Fibroblast of upper back skin (primary cell): ENCODE results near the gene APEH.
A peak's percentile ranks its signal among the peaks of the same experiment; 100 is the strongest.
"Not testable (repeated sequence)": the region's sequence is repeated elsewhere in the genome, so short reads cannot be mapped to it uniquely, and the experiment has no call there.

Experiments
- DNase-seq: peaks from one replicate; pipeline ENCODE4 v3.0.0-alpha.2; 2013

The APEH gene

DNA sequence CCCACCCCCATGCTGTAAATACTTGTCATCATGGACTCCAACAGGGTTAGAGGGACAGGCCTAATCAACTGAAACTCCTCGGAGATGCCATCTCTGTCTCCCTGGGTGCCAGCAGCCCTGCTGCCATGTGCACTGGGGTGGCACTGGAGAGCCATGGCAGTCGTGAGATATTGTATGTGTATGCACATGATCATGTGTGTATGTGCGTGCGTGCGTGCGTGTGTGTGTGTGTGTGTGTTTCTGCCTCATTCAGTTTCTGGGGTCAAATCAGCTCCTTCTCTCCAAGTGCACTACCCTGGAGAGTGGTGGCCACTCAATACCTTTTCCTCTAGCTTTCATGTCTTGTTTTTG, 3.2 kb upstream of the APEH start:
- DNase-seq: no peak

DNA sequence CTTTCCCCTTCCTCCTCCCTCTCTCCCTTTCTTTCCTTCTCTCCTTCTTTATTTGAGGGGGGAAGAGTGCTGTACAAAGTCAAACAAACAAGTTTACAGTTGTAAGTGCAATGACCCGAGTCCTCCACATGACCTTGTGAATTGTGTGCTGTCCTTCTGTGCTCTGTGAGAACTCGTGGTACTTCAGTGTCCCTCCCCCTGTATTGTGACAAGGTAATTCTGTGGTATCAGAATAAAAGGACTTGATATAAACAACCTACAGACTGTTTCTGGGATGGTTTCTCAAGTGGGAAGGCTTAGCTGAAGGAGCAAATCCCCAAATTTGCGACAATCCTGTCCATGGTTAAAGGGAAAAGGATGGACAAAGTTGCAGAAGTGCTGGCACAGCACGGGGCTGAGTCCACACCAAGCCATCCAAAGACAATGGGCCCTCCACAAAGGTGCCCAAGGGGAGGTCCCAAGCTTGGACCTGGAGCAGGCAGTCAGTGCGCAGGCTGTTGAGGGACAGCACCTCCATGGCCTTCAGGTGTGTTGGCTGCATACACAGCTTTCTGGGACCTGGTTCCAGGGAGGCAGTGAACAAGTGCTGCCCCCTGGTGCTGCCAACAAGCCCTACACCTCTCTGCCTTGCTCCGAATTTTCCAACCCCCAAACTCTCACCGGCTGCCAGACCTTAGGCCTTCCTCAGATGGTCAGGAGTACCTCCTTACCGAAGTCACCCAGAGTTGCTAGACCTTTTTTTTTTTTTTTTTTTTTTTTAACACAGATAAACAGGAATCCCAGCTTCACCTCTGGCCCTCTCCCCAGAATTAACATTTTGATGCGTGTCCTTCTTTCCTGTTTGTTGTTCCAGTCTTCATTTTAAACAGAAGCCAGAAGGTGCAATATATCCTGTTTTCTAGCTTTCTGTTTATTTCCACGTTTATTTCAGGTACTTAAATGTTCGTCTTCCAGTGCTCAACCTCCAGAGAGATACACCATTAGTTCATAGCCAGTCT, 2.6 kb upstream of the APEH start:
- DNase-seq: peak; percentile 57

- DNase-seq: no peak
Observed at GRCh38 chr3:49673121-49673714, 933 bp upstream of the APEH start.

- DNase-seq: no peak
Observed at GRCh38 chr3:49674497-49674983, 389 bp downstream of the APEH start.

- no peak for DNase-seq
Observed at GRCh38 chr3:49675912-49676311, 1.8 kb downstream of the APEH start.

GRCh38 chr3:49680493-49681231, 6.5 kb downstream of the APEH start:
- no peak for DNase-seq

DNA sequence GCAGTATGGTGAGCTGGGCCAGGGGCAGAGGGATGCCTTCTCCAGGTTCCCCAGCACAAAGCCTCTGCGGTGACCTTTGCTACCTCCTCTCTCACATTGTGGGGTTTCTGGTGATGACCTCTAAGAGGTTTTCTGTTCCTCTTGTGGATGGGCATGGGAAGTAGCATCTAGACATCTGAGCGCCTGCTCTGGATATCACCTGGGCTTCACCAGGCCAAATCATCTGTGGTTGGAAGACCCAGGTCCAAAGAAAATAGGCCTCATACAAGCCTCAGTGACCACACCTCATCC, 7.0 kb downstream of the APEH start:
- DNase-seq: no peak

DNA sequence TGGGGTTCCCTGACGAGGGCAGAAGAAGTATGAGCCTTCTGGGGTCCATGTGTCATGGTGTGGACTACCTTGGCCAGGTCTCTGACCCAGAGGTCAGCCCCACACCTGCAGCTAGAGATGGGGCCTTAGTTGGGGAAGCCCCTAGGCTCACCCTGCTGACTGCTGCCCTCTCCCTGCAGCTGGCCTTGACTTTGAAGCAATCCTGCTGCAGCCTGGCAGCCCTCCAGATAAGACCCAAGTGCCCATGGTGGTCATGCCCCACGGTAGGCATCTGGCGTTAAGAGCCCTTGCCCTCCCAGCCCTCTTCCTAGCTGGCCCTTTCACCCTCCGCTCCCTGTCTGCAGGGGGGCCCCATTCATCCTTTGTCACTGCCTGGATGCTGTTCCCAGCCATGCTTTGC, 7.4 kb downstream of the APEH start:
- DNase-seq: no peak

DNA sequence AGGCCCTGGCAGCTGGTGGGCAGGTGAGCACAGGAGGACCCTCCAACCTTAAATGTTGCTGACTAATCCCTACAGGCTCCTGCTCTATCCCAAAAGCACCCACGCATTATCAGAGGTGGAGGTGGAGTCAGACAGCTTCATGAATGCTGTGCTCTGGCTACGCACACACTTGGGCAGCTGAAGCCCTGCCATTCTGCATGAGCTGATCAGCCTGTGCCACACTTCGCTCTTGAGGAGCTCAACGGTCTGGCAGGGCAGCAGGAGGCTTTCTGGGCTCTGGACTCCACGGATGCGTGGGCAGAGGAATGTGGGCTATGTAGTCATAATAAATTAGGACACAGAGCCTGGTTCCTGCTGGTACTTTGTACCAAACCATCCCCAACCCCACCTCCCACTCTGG, 9.0 kb downstream of the APEH start:
- no peak for DNase-seq

DNA sequence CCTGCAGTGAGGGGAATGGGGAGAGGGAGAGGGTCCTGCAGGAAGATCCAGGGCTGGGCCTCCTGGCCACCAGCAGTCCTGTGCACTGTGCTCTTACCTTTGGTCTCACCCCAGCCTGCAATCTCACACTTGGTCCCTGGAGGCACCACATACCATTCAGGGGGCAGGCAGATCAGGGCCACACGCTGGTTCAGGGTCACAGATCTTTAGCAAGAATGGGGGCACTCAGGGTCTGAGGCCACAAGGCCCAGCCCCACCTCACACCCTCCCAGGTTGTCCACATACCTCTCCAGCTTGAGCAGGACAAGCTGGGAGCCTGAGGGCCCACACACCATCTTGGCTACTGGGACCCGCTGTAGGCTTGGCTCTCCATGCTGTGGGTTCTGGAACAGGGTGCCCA, 10.3 kb downstream of the APEH start:
- not testable (repeated sequence) for DNase-seq

- DNase-seq: not testable (repeated sequence)
Observed at GRCh38 chr3:49685103-49685502, 11.0 kb downstream of the APEH start.

DNA sequence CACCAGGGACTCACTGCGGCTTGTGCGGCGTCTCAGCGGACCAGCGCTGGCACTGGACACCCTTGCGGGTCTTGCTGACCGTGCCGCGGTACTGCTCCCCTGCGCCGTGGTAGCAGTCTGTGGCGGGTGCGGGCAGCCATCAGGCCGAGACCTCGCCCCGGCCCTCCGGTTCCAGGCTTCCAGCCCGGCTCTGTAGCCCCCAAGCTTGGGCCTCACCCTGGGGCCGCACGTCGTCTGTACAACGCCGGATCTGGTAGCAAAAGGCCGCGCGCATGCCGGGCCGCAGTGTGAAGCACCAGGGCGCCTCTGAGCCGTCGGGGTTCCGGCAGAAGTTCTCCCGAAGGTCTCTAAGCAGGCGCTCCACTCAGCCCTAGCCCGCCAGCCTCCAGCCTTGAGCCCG, 11.7 kb downstream of the APEH start:
- DNase-seq: not testable (repeated sequence)

- DNase-seq: not testable (repeated sequence)
Observed at GRCh38 chr3:49686346-49686745, 12.2 kb downstream of the APEH start.

DNA sequence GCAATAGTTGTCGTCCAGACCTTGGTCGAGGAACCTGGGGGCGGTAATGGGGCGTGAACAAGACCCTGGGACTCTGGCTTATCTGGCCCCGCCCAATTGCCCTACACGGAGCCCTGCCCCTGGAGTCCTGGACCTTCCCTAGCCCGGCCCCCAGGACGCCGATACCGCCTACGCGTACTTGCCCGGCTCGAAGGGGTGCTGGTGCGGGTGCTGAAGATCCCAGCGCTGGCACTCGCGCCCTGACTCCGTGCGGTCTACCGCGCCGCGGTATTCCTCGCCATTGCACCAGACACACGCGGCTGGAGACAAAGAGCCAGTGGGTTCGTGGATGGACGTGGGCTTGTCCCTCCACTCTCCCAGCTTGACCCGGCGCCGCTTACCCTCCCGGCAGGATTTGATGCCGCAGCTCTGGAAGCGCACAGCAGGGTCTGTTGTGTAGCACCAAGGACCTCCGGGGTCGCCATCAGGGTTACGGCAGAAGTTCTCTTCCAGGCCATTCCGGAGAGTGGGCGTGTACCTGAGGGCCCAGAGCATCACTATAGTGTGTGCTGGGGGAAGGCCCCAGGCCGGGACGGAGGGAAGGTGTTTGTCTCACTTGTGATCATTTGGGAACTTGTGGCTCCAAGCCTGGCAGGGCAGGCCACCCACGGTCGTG, 12.7 kb downstream of the APEH start:
- peak; percentile 34 for DNase-seq

DNA sequence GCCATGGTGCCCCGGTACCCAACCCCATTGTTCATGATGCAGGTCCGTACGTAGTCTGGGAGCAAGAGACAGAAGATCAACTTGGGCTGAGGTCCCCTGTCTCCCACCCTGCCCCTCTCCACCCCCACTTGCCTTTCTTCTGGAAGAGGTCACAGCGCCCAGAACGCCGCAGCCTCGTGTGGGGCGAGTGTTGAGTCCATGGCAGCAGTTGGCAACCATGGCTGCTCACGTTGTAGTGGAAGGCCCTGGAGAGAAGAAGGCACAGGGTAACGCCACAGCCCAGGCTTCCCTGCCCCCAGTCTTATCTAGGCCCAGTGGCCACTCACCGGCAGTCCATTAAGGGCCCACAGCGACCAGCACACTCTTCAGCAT, 13.3 kb downstream of the APEH start:
- not testable (repeated sequence) for DNase-seq

GRCh38 chr3:49688338-49689045, 14.3 kb downstream of the APEH start:
- DNase-seq: not testable (repeated sequence)

GRCh38 chr3:49689046-49689907, 15.1 kb downstream of the APEH start, which contains the start of the genes MST1 and RNF123:
Gene MST1 (minus strand): TSS chr3:49689474. CDS start chr3:49688691, 783 bp downstream.
Gene RNF123 (plus strand): TSS chr3:49689557. CDS start chr3:49691166, 1,609 bp downstream.
- DNase-seq: peak; percentile 88

- not testable (repeated sequence) for DNase-seq
Observed at GRCh38 chr3:49689908-49690624, 15.9 kb downstream of the APEH start.

DNA sequence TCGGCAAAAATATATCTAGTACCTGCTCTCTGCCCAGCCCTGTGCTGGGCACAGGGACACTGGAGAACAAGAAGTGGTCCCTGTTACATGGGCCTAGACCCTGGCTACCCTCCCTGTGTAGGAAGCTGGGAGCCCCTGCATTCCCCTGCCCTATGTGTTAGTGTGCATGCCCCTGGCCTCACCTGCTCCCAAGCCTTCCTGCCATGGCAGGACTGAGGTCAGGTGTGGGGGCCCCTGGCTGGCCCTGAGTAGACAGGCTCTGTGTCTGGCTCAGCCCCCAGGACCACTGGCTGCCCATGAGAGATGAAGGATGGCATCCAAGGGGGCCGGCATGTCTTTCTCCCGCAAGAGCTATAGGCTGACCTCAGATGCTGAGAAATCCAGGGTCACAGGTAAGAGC, 16.7 kb downstream of the APEH start:
- DNase-seq: not testable (repeated sequence)

DNA sequence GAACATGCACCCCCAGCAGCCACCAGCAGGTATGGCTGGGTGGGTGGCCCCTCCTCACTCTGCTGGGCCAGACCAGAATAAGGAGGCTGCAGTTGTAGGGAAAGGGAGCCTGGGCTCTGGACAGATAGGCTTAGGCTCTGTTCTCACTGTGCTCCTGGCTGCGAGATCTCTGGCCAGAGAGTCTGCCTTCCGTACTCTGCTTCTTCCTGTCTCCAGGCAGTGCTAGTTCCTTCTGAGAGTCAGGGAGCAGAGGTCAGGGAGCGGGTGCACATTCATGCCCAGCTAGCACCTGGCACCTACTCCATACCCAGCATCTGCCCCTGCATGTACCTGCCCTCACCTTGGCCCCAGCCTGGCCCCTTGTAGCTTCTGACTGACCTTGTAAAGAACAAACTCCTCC, 17.3 kb downstream of the APEH start:
- DNase-seq: not testable (repeated sequence)
